HepG2 (cell line): ENCODE measurements around the gene TMEM198. TPM values are rescaled to one million over a fixed set of nuclear protein-coding genes. Genes with fewer than 3 reads are reported as not detected.

ENCODE experiments used
- ATAC-seq: fragments of 200-7000 bp; cut with Tn5 transposase; 3 replicates; pipeline ENCODE4 v1.9.1; 2020; ENCODE audit warnings: mild to moderate bottlenecking, moderate library complexity
- BruUV-seq: library from RNA; stranded (reverse); fragments of 400-500 nt; replicated peaks from 2 replicates; lab custom pipeline; 2021; lab: Mats Ljungman, UMichigan
- CTCF ChIA-PET: fragments of 300-600 bp; formaldehyde crosslinking; extraction: SDS; loops from one replicate; lab custom pipeline; 2021; ENCODE audit warnings: low total read pairs, inconsistent platforms, low intra/inter-chr PET ratio; lab: Yijun Ruan, JAX
- POLR2A ChIA-PET: fragments of 350-600 bp; sonication (Branson Sonifier 250); formaldehyde crosslinking; loops from one replicate; lab custom pipeline; 2020; ENCODE audit warnings: antibody characterized with exemption, inconsistent platforms; lab: Yijun Ruan, JAX
- DNase-seq: peaks from one replicate; pipeline ENCODE4 v3.0.0-alpha.2; 2015; ENCODE audit warnings: low spot score
- FAIRE-seq: peaks from 3 replicates; lab custom pipeline; 2011; peaks lifted over from hg19 to GRCh38; lab: Jason Lieb, UNC
- H2AFZ ChIP-seq: one replicate; pipeline ENCODE4 v1.6.1; 2011; ENCODE audit warnings: low read length, inconsistent platforms
- H3K27ac ChIP-seq: fragments of 300-600 bp; 3 replicates; pipeline ENCODE4 v1.8.0; 2011; ENCODE audit warnings: mixed run types, mild to moderate bottlenecking, mixed read lengths, low read length, inconsistent platforms; ENCODE audit not compliant: insufficient read depth; ENCODE audit errors: extremely low read length
- H3K27me3 ChIP-seq, 2 experiments: fragments of 200-600 bp in 1 of 2; 2 replicates in 1 of 2; 3 replicates in 1 of 2; pipeline versions ENCODE4 v1.6.0 to v1.8.0; 2011; ENCODE audit warnings: low read length in 2 of 2, mild to moderate bottlenecking in 2 of 2, moderate library complexity in 2 of 2, inconsistent platforms in 1 of 2; ENCODE audit not compliant: insufficient read depth in 2 of 2, control insufficient read depth in 1 of 2
- H3K36me3 ChIP-seq, 2 experiments: fragments of 200-600 bp in 1 of 2; replicated peaks in 1 of 2; 2 replicates in 1 of 2; 3 replicates in 1 of 2; pipeline versions ENCODE4 v1.5.1 to v1.8.0; 2011; ENCODE audit warnings: low read length in 2 of 2, inconsistent platforms in 1 of 2; ENCODE audit not compliant: insufficient read depth in 2 of 2, control insufficient read depth in 1 of 2
- H3K4me1 ChIP-seq: 2 replicates; pipeline ENCODE4 v1.5.1; 2012; ENCODE audit warnings: low read length, inconsistent platforms; ENCODE audit not compliant: insufficient read depth
- H3K4me2 ChIP-seq: 2 replicates; pipeline ENCODE4 v1.6.0; 2011; ENCODE audit warnings: low read depth, low read length, inconsistent platforms
- H3K4me3 ChIP-seq, 3 experiments: fragments of 200-600 bp in 1 of 3; sonication (generic), shearing (Covaris generic) in 1 of 3; replicated peaks in 1 of 3; 2 replicates each; pipeline ENCODE4 v1.5.1; 2011 to 2016; ENCODE audit warnings: low read length in 3 of 3, inconsistent platforms in 2 of 3, low read depth in 2 of 3, mild to moderate bottlenecking in 2 of 3, control low read depth in 1 of 3, mixed read lengths in 1 of 3; ENCODE audit not compliant: insufficient read depth in 1 of 3
- H3K79me2 ChIP-seq: one replicate; pipeline ENCODE4 v1.6.1; 2011; ENCODE audit warnings: low read length, inconsistent platforms; ENCODE audit not compliant: insufficient read depth
- H3K9ac ChIP-seq: 2 replicates; pipeline ENCODE4 v1.6.0; 2011; ENCODE audit warnings: mild to moderate bottlenecking, low read depth, low read length, inconsistent platforms; ENCODE audit not compliant: insufficient read depth
- H3K9me3 ChIP-seq: 2 replicates; pipeline ENCODE4 v1.5.1; 2012; ENCODE audit warnings: mild to moderate bottlenecking, low read length
- H4K20me1 ChIP-seq: 2 replicates; pipeline ENCODE4 v1.6.0; 2011; ENCODE audit warnings: inconsistent platforms, mild to moderate bottlenecking, low read length, moderate library complexity; ENCODE audit not compliant: insufficient read depth
- ATF7-NPFF ChIP-seq: sonication (generic); formaldehyde crosslinking; IDR thresholded peaks from 2 replicates; pipeline ENCODE4 v1.8.1; 2023; ENCODE audit warnings: mild to moderate bottlenecking, low read depth, missing genetic modification reagents, moderate library complexity
- HNRNPLL ChIP-seq: fragments of 200-400 bp; formaldehyde crosslinking; IDR thresholded peaks from 2 replicates; pipeline ENCODE4 v1.6.1; 2017; ENCODE audit warnings: mild to moderate bottlenecking, low read depth, low read length; ENCODE audit not compliant: poor library complexity, severe bottlenecking
- NFYB ChIP-seq: sonication (generic); formaldehyde crosslinking; IDR thresholded peaks from 2 replicates; pipeline ENCODE4 v1.4.0; 2020; ENCODE audit warnings: missing genetic modification reagents
- PAX8 ChIP-seq: sonication (generic); formaldehyde crosslinking; IDR thresholded peaks from 2 replicates; pipeline ENCODE4 v1.8.0; 2022; ENCODE audit warnings: mild to moderate bottlenecking, missing genetic modification reagents, borderline replicate concordance
- RBM22 ChIP-seq: fragments of 200-400 bp; formaldehyde crosslinking; optimal IDR thresholded peaks from 2 replicates; pipeline ENCODE3; 2017; ENCODE audit warnings: mild to moderate bottlenecking, low read length, moderate library complexity
- RXRA ChIP-seq: sonication (generic); formaldehyde crosslinking; IDR thresholded peaks from 2 replicates; pipeline ENCODE4 v1.5.1; 2020; ENCODE audit warnings: missing genetic modification reagents
- SETDB1 ChIP-seq: sonication (generic); formaldehyde crosslinking; IDR thresholded peaks from 2 replicates; pipeline ENCODE4 v1.5.1; 2020; ENCODE audit warnings: missing genetic modification reagents, mild to moderate bottlenecking, borderline replicate concordance
- SIN3A ChIP-seq: IDR thresholded peaks from 2 replicates; pipeline ENCODE4 v1.6.1; 2011; ENCODE audit warnings: low read depth, mild to moderate bottlenecking, control low read depth, low read length, borderline replicate concordance
- SOX6 ChIP-seq, 2 experiments: fragments of 450-650 bp in 1 of 2; sonication (generic) in 1 of 2; formaldehyde crosslinking in 1 of 2; IDR thresholded peaks; 2 replicates each; pipeline versions ENCODE4 v1.4.0 to v1.6.1; 2017 to 2020; ENCODE audit warnings: antibody characterized with exemption in 1 of 2, mild to moderate bottlenecking in 1 of 2, missing genetic modification reagents in 1 of 2
- TBX2 ChIP-seq: sonication (generic); formaldehyde crosslinking; IDR thresholded peaks from 2 replicates; pipeline ENCODE4 v1.5.0; 2020; ENCODE audit warnings: missing genetic modification reagents, mild to moderate bottlenecking, borderline replicate concordance
- ZNF251 ChIP-seq: sonication (generic); formaldehyde crosslinking; IDR thresholded peaks from 2 replicates; pipeline ENCODE4 v1.9.0; 2021; ENCODE audit warnings: mild to moderate bottlenecking, missing genetic modification reagents
- WGBS: methylation state at CpG from one replicate; pipeline ENCODE4 v1.1.6; 2017; ENCODE audit warnings: low lambda C conversion rate; 5-methylcytosine and 5-hydroxymethylcytosine counted together
- in situ Hi-C: cut with HindIII; loops from 2 replicates; pipeline ENCODE4 v1.10.0; 2017; ENCODE audit warnings: low pct_unique_long_range_greater_than_20kb; ENCODE audit not compliant: extremely low pct_ligation_motif_present
- intact Hi-C: fragments of 100-400 bp; cut with micrococcal nuclease; formaldehyde crosslinking; loops from one replicate; pipeline ENCODE4 v1.10.0; 2022; ENCODE audit not compliant: unreplicated experiment
- polyA plus RNA-seq, 8 experiments: library from polyadenylated mRNA; depleted of rRNA in 3 of 8; stranded (reverse) in 7 of 8; unstranded in 1 of 8; fragments of >200 nt; fragmentation: Illumina TruSeq in 4 of 8; extraction: Trizol in 4 of 8; gene quantifications; 2 replicates each; pipeline versions ENCODE4 v1.2.1 to v1.2.3, GENCODE V29; 2011 to 2016; ENCODE audit warnings: low read depth in 4 of 8, missing spikeins in 1 of 8, mixed read lengths in 1 of 8; ENCODE audit not compliant: insufficient read depth in 1 of 8
- total RNA-seq, 5 experiments: library from RNA; depleted of rRNA; stranded (reverse); fragments of >200 nt; fragmentation: Illumina TruSeq; extraction: Trizol; gene quantifications; 2 replicates each; pipeline ENCODE4 v1.2.3, GENCODE V29; 2016; ENCODE audit warnings: low read depth in 1 of 5
- TF ChIP-seq, protein P1 (sequence below): sonication (generic); formaldehyde crosslinking; IDR thresholded peaks from 2 replicates; pipeline ENCODE4 v1.4.0; 2020; ENCODE audit warnings: low read depth, missing genetic modification reagents
- TF ChIP-seq, protein P2 (sequence below): sonication (generic); formaldehyde crosslinking; IDR thresholded peaks from 2 replicates; pipeline ENCODE4 v1.4.0; 2020; ENCODE audit warnings: missing genetic modification reagents, borderline replicate concordance

Gene TMEM198
- total and polyA plus RNA-seq, 2 of the 13 experiments (the other 11 are each of a cell fraction or from before 2014, with no cell fraction given) = 17.3 to 23.5 TPM

DNA sequence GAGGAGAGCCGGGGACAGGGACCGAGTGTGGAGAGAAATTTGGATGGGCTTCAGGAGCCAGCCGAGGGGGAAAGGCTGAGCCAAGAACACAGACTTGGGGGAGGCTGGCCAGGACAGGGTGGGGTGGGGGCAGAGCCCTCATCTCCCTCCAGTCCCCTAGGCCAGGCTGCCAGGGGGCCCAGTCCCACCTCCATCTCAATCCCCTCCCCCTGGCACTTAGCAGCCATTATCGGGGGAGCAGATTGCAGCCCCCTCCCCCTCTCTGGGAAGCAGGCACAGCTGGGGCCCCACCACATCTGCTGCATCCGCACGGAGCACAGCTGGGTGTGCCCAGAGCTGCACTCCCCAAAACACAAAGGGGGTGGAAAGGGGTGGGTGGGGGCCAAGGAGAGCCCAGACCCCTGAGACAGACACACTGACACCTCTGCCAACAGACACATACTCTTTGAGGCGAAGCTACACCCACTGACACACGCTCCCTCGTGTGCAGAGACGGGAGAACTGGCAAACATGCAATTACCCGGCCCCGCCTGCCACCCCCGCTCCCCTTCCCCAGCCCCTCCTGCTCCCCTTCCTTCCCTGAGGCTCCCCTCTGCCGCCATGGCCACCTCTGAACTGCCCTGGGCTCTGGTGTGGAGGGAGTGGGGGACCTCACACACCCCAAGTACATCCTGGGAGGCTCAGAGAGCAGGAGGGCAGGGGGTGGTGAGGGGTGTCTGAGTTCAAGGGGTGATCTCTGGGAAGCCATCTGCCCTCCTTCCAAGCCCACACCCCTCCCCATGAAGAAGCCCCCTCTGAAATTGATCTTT is 34.7 kb upstream of the TMEM198 start:
- peaks cover 10 to 18% of the 10 kb centered on the region in 2 experiments; a peak in 4 of 5 replicates for H3K36me3 ChIP-seq
- in situ Hi-C loops (no loop called here), intact Hi-C loops (no loop called here)
- no peaks in the 10 kb centered on the region for H3K79me2 ChIP-seq
- CTCF ChIA-PET = interaction anchor here (1.0 to 1.9 kb wide), 6 partner anchors 15 to 133 kb away, joined by 3 to 26 read pairs (median 8); a partner anchor contains a TSS
- DNase-seq (no peak), FAIRE-seq (no peak), ATAC-seq (peak; percentile 31)
- peaks cover 32% of the 10 kb centered on the region for H3K4me1 ChIP-seq
- peak overlapping the region; percentile 96 for H3K4me2 ChIP-seq
- no peak overlapping the region for H2AFZ ChIP-seq
- peaks cover 8 to 33% of the 10 kb centered on the region in 2 experiments for H3K27me3 ChIP-seq
- peaks cover 11% of the 10 kb centered on the region; the same call in 1 of the 2 replicates for H4K20me1 ChIP-seq
- H3K27ac ChIP-seq = no peak overlapping the region
- POLR2A ChIA-PET = interaction anchor here (0.7 to 7.7 kb wide), 4 partner anchors 10 to 121 kb away, joined by 3 to 94 read pairs (median 8); partner anchors contain the start of genes DNPEP, GMPPA and OBSL1
- 53% methylated on average over 13 of the region's 14 CpGs for WGBS
- H3K9ac ChIP-seq = no peak overlapping the region
- no TSS peak for BruUV-seq
- no peaks in the 10 kb centered on the region for H3K9me3 ChIP-seq
- peak overlapping the region in 1 of 3 experiments; percentile 70; a peak in 1 of 6 replicates for H3K4me3 ChIP-seq
- peak; percentile 35; the same call in 1 of the 2 replicates for TF ChIP-seq TBX2
- TF ChIP-seq ZNF251 (CRISPR knock-in tag) = no peak
- TF ChIP-seq SOX6 (IDR thresholded peaks at IDR 0.05) = no peak
- TF ChIP-seq SOX6 (CRISPR knock-in tag; IDR thresholded peaks at IDR 0.05) = 0 out of 2 replicates have a peak, but pooled peaks have one; percentile 2
- TF ChIP-seq HNRNPLL = no peak
- TF ChIP-seq ATF7-NPFF (CRISPR knock-in tag) = no peak
- TF ChIP-seq PAX8 (CRISPR knock-in tag) = 0 out of 2 replicates have a peak, but pooled peaks have one; percentile 9
- TF ChIP-seq, protein P1, sequence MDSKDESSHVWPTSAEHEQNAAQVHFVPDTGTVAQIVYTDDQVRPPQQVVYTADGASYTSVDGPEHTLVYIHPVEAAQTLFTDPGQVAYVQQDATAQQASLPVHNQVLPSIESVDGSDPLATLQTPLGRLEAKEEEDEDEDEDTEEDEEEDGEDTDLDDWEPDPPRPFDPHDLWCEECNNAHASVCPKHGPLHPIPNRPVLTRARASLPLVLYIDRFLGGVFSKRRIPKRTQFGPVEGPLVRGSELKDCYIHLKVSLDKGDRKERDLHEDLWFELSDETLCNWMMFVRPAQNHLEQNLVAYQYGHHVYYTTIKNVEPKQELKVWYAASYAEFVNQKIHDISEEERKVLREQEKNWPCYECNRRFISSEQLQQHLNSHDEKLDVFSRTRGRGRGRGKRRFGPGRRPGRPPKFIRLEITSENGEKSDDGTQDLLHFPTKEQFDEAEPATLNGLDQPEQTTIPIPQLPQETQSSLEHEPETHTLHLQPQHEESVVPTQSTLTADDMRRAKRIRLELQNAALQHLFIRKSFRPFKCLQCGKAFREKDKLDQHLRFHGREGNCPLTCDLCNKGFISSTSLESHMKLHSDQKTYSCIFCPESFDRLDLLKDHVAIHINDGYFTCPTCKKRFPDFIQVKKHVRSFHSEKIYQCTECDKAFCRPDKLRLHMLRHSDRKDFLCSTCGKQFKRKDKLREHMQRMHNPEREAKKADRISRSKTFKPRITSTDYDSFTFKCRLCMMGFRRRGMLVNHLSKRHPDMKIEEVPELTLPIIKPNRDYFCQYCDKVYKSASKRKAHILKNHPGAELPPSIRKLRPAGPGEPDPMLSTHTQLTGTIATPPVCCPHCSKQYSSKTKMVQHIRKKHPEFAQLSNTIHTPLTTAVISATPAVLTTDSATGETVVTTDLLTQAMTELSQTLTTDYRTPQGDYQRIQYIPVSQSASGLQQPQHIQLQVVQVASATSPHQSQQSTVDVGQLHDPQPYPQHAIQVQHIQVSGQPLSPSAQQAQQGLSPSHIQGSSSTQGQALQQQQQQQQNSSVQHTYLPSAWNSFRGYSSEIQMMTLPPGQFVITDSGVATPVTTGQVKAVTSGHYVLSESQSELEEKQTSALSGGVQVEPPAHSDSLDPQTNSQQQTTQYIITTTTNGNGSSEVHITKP (CRISPR knock-in tag) = no peak
- TF ChIP-seq SIN3A = no peak
- TF ChIP-seq, protein P2, sequence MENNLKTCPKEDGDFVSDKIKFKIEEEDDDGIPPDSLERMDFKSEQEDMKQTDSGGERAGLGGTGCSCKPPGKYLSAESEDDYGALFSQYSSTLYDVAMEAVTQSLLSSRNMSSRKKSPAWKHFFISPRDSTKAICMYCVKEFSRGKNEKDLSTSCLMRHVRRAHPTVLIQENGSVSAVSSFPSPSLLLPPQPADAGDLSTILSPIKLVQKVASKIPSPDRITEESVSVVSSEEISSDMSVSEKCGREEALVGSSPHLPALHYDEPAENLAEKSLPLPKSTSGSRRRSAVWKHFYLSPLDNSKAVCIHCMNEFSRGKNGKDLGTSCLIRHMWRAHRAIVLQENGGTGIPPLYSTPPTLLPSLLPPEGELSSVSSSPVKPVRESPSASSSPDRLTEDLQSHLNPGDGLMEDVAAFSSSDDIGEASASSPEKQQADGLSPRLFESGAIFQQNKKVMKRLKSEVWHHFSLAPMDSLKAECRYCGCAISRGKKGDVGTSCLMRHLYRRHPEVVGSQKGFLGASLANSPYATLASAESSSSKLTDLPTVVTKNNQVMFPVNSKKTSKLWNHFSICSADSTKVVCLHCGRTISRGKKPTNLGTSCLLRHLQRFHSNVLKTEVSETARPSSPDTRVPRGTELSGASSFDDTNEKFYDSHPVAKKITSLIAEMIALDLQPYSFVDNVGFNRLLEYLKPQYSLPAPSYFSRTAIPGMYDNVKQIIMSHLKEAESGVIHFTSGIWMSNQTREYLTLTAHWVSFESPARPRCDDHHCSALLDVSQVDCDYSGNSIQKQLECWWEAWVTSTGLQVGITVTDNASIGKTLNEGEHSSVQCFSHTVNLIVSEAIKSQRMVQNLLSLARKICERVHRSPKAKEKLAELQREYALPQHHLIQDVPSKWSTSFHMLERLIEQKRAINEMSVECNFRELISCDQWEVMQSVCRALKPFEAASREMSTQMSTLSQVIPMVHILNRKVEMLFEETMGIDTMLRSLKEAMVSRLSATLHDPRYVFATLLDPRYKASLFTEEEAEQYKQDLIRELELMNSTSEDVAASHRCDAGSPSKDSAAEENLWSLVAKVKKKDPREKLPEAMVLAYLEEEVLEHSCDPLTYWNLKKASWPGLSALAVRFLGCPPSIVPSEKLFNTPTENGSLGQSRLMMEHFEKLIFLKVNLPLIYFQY = no peak
- no peak for TF ChIP-seq NFYB (CRISPR knock-in tag)
- 0 out of 2 replicates have a peak, but pooled peaks have one; percentile 34 for TF ChIP-seq RXRA
- no peak for TF ChIP-seq RBM22
- TF ChIP-seq SETDB1 (CRISPR knock-in tag) = no peak
